Transverse colon (tissue), 4 donors: ENCODE data around the gene SDR39U1. TPM values are rescaled to one million over a fixed set of nuclear protein-coding genes. Genes with fewer than 3 reads are reported as not detected.

Experiments used
- DNase-seq: peaks from one replicate; pipeline ENCODE4 v3.0.0-alpha.2; 2019
- H3K27ac ChIP-seq, 4 donors: fragments of 200-600 bp; sonication (generic); 2 replicates each; pipeline ENCODE4 v1.5.1; 2016 to 2018; ENCODE audit warnings: inconsistent platforms in 4 of 4
- H3K27me3 ChIP-seq: fragments of 200-600 bp; sonication (generic); 2 replicates; pipeline ENCODE4 v1.5.1; 2017; ENCODE audit warnings: inconsistent platforms
- H3K36me3 ChIP-seq, 4 donors: fragments of 200-600 bp; sonication (generic); 2 replicates each; pipeline ENCODE4 v1.5.1; 2017 to 2019; ENCODE audit warnings: inconsistent platforms in 4 of 4
- H3K4me1 ChIP-seq, 4 donors: fragments of 200-600 bp; sonication (generic); 2 replicates each; pipeline ENCODE4 v1.5.1; 2017 to 2020; ENCODE audit warnings: inconsistent platforms in 4 of 4
- H3K4me3 ChIP-seq, 4 donors: fragments of 200-600 bp; sonication (generic); 1 replicate in 1 of 4; 2 replicates in 3 of 4; pipeline versions ENCODE4 v1.5.1 to v1.6.1; 2017 to 2019; ENCODE audit warnings: inconsistent platforms in 4 of 4
- H3K9me3 ChIP-seq, 2 donors: fragments of 200-600 bp; sonication (generic); 2 replicates each; pipeline ENCODE4 v1.5.1; 2017 to 2019; ENCODE audit warnings: inconsistent platforms in 2 of 2
- EP300 ChIP-seq: sonication (generic); formaldehyde crosslinking; IDR thresholded peaks from one replicate; pipeline ENCODE4 v1.6.1; 2017; ENCODE audit warnings: antibody characterized with exemption, low read depth
- POLR2A ChIP-seq: fragments of 450-650 bp; IDR thresholded peaks from one replicate; pipeline ENCODE4 v1.6.1; 2016; ENCODE audit warnings: antibody characterized with exemption, mild to moderate bottlenecking, moderate library complexity
- POLR2AphosphoS5 ChIP-seq, 3 donors: sonication (generic); formaldehyde crosslinking; IDR thresholded peaks; one replicate each; pipeline ENCODE4 v1.6.1; 2016; ENCODE audit warnings: antibody characterized with exemption in 3 of 3
- WGBS, 2 donors: methylation state at CpG; one replicate each; pipeline ENCODE4 v1.1.5; 2018; ENCODE audit warnings: low coverage in 1 of 2; 5-methylcytosine and 5-hydroxymethylcytosine counted together
- in situ Hi-C, 4 donors: fragments of 200-750 bp; cut with MboI; loops; one replicate each; pipeline versions ENCODE4 v1.15.0 to v1.15.1; 2017; ENCODE audit warnings: low sequenced_read_pairs in 3 of 4, low pct_ligation_motif_present in 1 of 4, low pct_unique_long_range_greater_than_20kb in 1 of 4
- intact Hi-C: fragments of 100-400 bp; cut with DNase I; formaldehyde crosslinking; loops from one replicate; pipeline ENCODE4 v1.15.1; 2023; ENCODE audit warnings: low total_unique reads
- total RNA-seq, 4 donors: library from RNA; depleted of rRNA; stranded (reverse); fragments of >200 nt; gene quantifications; one replicate each; pipeline ENCODE4 v1.1.0, GENCODE V29; 2016
- TF ChIP-seq, protein P1 (sequence below), 5 experiments: fragments of 200-600 bp in 3 of 5; fragments of 450-650 bp in 2 of 5; sonication (generic) in 3 of 5; IDR thresholded peaks; 1 replicate in 2 of 5; 2 replicates in 3 of 5; pipeline ENCODE4 v1.5.1; 2016 to 2017; ENCODE audit warnings: antibody characterized with exemption in 5 of 5, inconsistent platforms in 3 of 5, mild to moderate bottlenecking in 2 of 5, moderate library complexity in 1 of 5

Gene SDR39U1
- total RNA-seq, 4 donors from 2014 or later = 18.3 to 202 (median 39.3) TPM

DNA sequence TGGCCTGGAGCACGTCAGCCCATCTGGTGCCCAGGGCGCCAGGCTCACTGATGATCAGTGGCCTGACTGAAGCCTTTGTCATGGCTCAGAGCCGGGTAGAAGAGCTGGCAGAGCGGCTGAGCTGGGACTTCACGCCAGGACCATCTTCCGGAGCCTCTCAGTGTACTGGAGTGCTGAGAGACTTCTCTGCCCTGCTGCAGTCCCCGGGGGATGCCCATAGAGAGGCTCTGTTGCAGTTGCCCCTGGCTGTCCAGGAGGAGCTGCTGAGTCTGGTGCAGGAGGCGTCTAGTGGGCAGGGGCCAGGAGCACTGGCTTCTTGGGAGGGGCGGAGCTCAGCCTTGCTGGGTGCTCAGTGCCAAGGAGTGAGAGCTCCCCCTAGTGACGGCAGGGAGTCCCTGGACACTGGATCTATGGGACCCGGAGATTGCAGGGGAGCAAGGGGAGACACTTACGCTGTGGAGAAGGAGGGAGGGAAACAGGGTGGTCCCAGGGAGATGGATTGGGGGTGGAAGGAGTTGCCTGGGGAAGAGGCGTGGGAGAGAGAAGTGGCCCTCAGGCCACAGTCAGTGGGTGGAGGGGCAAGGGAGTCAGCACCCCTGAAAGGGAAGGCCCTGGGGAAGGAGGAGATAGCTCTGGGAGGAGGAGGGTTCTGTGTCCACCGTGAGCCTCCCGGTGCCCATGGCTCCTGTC, 10.9 kb downstream of the SDR39U1 start:
- Histone ChIP-seq H3K36me3 (peaks cover 0 to 17% (median 6%) of the 10 kb centered on the region in 4 donors), H3K27ac (peak overlapping the region; percentile 92 to 97 (median 96)), H3K9me3 (no peaks in the 10 kb centered on the region), H3K4me1 (peaks cover 24 to 57% (median 46%) of the 10 kb centered on the region in 4 donors), H3K4me3 (peak overlapping the region in 2 of 4 donors; percentile 61 to 85), H3K27me3 (no peaks in the 10 kb centered on the region)
- intact Hi-C loops = loop anchor here (2.0 kb wide), 1 partner anchor 63 kb away; the partner anchor contains the start of gene NFATC4
- 35 to 60% methylated on average over 1 to 14 of the region's 15 CpGs for WGBS, 2 donors
- TF ChIP-seq POLR2A (no peak), POLR2AphosphoS5 (IDR thresholded peaks at IDR 0.05) (peak in 2 of 3 donors; percentile 28 to 62), EP300 (no peak)
- TF ChIP-seq, protein P1, sequence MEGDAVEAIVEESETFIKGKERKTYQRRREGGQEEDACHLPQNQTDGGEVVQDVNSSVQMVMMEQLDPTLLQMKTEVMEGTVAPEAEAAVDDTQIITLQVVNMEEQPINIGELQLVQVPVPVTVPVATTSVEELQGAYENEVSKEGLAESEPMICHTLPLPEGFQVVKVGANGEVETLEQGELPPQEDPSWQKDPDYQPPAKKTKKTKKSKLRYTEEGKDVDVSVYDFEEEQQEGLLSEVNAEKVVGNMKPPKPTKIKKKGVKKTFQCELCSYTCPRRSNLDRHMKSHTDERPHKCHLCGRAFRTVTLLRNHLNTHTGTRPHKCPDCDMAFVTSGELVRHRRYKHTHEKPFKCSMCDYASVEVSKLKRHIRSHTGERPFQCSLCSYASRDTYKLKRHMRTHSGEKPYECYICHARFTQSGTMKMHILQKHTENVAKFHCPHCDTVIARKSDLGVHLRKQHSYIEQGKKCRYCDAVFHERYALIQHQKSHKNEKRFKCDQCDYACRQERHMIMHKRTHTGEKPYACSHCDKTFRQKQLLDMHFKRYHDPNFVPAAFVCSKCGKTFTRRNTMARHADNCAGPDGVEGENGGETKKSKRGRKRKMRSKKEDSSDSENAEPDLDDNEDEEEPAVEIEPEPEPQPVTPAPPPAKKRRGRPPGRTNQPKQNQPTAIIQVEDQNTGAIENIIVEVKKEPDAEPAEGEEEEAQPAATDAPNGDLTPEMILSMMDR (IDR thresholded peaks at IDR 0.05) = peak; percentile 88 to 98 (median 94)
- in situ Hi-C loops = loop anchor here (5.0 to 25.0 kb wide), 7 partner anchors 67 to 194 kb away; partner anchors contain the start of genes TINF2 (in 4 of the 4), ADCY4 (in 3 of the 4), GMPR2 (in 3 of the 4) and NEDD8 (in 3 of the 4)
- peak; percentile 94 for DNase-seq

DNA sequence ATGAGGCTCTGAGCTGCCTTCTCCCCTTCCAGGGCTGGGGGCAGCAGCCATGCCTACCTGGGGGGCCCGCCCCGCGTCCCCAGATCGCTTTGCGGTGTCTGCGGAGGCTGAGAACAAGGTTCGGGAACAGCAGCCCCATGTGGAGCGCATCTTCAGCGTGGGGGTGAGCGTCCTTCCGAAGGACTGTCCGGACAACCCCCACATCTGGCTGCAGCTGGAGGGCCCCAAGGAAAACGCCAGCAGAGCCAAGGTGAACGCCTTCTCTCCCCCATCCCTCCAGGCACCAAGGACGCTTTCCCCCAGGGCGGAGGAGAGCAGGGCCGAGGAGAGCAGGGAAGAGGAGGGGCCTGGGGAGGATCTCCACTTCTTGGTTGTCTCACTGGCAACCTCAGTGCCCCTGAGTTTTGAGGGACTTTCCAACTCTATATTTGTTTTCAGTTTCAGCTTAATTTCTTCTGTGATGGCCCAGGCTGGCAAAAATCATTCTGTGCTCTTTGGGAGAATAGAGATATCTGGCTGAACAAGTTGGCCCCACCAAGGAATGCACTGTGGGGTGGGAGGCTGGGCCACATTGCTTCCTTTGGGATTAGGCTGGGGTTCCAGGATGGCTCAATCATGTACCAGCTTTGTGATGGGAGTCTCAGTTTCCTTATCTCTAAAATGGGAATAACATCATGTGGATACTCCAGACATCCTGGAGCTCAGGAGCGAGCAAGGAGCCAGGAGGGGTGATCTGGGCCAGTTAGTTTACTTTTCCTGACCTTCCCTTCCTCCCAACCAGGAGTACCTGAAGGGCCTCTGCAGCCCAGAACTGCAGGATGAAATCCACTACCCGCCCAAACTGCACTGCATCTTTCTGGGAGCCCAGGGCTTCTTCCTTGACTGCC, 11.7 kb downstream of the SDR39U1 start:
- 20 to 21% methylated on average over 1 to 19 of the region's 19 CpGs for WGBS, 2 donors
- in situ Hi-C loops = loop anchor here (5.0 to 25.0 kb wide), 7 partner anchors 66 to 194 kb away; partner anchors contain the start of genes TINF2 (in 4 of the 4), ADCY4 (in 3 of the 4), GMPR2 (in 3 of the 4) and NEDD8 (in 3 of the 4)
- peak overlapping the region; percentile 61 to 85 (median 70) for H3K4me3 ChIP-seq
- TF ChIP-seq POLR2A (no peak), POLR2AphosphoS5 (IDR thresholded peaks at IDR 0.05) (no peak), EP300 (no peak)
- TF ChIP-seq, protein P1 (IDR thresholded peaks at IDR 0.05) = peak in 1 of 5 experiments; percentile 12
- H3K27ac ChIP-seq = peak overlapping the region; percentile 92 to 97 (median 96)
- peaks cover 24 to 57% (median 53%) of the 10 kb centered on the region in 4 donors for H3K4me1 ChIP-seq
- no peaks in the 10 kb centered on the region for H3K27me3 ChIP-seq
- no peaks in the 10 kb centered on the region for H3K9me3 ChIP-seq
- intact Hi-C loops = loop anchor here (2.0 kb wide), 1 partner anchor 62 kb away; the partner anchor contains the start of gene NFATC4
- peaks cover 0 to 17% (median 6%) of the 10 kb centered on the region in 4 donors for H3K36me3 ChIP-seq
- no peak for DNase-seq

DNA sequence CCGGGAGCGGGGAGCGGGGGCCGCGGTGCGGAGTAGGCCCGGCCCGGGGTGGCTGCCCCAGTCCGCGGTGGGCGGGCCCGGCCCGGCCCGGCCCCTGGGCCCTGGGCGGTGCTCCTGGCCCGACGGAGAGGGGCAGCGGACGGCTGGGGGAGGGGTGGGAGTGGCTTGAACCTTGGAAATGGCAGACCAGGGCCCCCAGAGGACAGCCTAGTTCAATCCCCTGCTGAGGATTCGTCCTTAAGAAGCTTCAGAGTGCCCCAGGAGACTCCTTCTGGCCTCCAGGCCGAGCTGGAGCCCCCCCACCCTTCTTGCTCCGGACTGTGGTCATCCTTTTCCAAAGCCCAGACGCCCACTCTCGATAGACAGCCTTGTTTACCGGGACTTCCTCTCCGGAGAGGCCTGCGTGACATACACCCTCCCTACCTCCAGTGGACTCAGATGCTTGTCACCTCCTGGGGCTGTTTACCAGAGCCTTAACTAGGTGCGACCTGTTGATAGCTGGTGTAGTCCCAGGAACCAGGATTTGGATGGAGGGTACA, 12.4 kb downstream of the SDR39U1 start:
- Histone ChIP-seq H3K4me1 (peaks cover 24 to 64% (median 60%) of the 10 kb centered on the region in 4 donors), H3K9me3 (no peaks in the 10 kb centered on the region), H3K36me3 (peaks cover 0 to 17% (median 6%) of the 10 kb centered on the region in 4 donors), H3K27ac (peak overlapping the region; percentile 92 to 97 (median 96)), H3K4me3 (peak overlapping the region; percentile 61 to 85 (median 70)), H3K27me3 (no peaks in the 10 kb centered on the region)
- peak; percentile 82 for DNase-seq
- in situ Hi-C loops (loop anchor here (5.0 to 25.0 kb wide), 7 partner anchors 65 to 193 kb away; partner anchors contain the start of genes TINF2 (in 4 of the 4), ADCY4 (in 3 of the 4), GMPR2 (in 3 of the 4) and NEDD8 (in 3 of the 4)), intact Hi-C loops (loop anchor here (2.0 kb wide), 1 partner anchor 61 kb away; the partner anchor contains the start of gene NFATC4)
- WGBS, 2 donors = 0% methylated on average over 23 of the region's 28 CpGs; no CpG with 5 or more reads in 1 of the 2 donors
- no peak for TF ChIP-seq POLR2A
- no peak for TF ChIP-seq POLR2AphosphoS5 (IDR thresholded peaks at IDR 0.05)
- TF ChIP-seq, protein P1 (IDR thresholded peaks at IDR 0.05) = no peak
- TF ChIP-seq EP300 = no peak
